Smooth muscle cell (in vitro differentiated cells): ENCODE measurements around the gene TPRN. TPM values are rescaled to one million over a fixed set of nuclear protein-coding genes. Genes with fewer than 3 reads are reported as not detected.

Source experiments
- DNase-seq: peaks from one replicate; lab custom pipeline; 2025; ENCODE audit not compliant: unreplicated experiment; lab: John Stamatoyannopoulos, UW
- H2AFZ ChIP-seq: fragments of 200-600 bp; sonication (generic); 2 replicates; pipeline ENCODE4 v1.6.0; 2016; ENCODE audit warnings: antibody characterized with exemption, low read depth, mild to moderate bottlenecking
- H3F3A ChIP-seq: fragments of 200-600 bp; sonication (generic); 2 replicates; pipeline ENCODE4 v1.6.0; 2017; ENCODE audit warnings: antibody characterized with exemption, low read depth
- H3K27ac ChIP-seq: fragments of 200-600 bp; sonication (generic); 2 replicates; pipeline ENCODE4 v1.5.1; 2016; ENCODE audit warnings: low read depth, mild to moderate bottlenecking
- H3K27me3 ChIP-seq: fragments of 200-600 bp; sonication (generic); 2 replicates; pipeline ENCODE4 v1.6.1; 2016; ENCODE audit warnings: low read depth, mild to moderate bottlenecking
- H3K36me3 ChIP-seq: fragments of 200-600 bp; sonication (generic); 2 replicates; pipeline ENCODE4 v1.5.1; 2016; ENCODE audit warnings: low read depth
- H3K4me1 ChIP-seq: fragments of 200-600 bp; sonication (generic); 2 replicates; pipeline ENCODE4 v1.5.1; 2016; ENCODE audit warnings: low read depth
- H3K4me2 ChIP-seq: fragments of 200-600 bp; sonication (generic); 2 replicates; pipeline ENCODE4 v1.6.0; 2016; ENCODE audit warnings: mild to moderate bottlenecking
- H3K4me3 ChIP-seq: fragments of 200-600 bp; sonication (generic); 2 replicates; pipeline ENCODE4 v1.5.1; 2016; ENCODE audit warnings: mild to moderate bottlenecking
- H3K79me2 ChIP-seq: fragments of 200-600 bp; sonication (generic); 2 replicates; pipeline ENCODE4 v1.6.0; 2016; ENCODE audit warnings: low read depth, mild to moderate bottlenecking
- H3K9ac ChIP-seq: fragments of 200-600 bp; sonication (generic); 2 replicates; pipeline ENCODE4 v1.6.0; 2016; ENCODE audit warnings: low read depth
- H3K9me3 ChIP-seq: fragments of 200-600 bp; sonication (generic); replicated peaks from 2 replicates; pipeline ENCODE4 v1.5.1; 2016; ENCODE audit warnings: low read depth
- H4K20me1 ChIP-seq: fragments of 200-600 bp; sonication (generic); 2 replicates; pipeline ENCODE4 v1.6.0; 2016; ENCODE audit warnings: low read depth
- CTCF ChIP-seq: fragments of 200-600 bp; sonication (generic); IDR thresholded peaks from 2 replicates; pipeline ENCODE4 v1.5.1; 2017; ENCODE audit warnings: borderline replicate concordance, mild to moderate bottlenecking, antibody characterized with exemption; ENCODE audit not compliant: insufficient read depth, poor library complexity, severe bottlenecking
- WGBS: methylation state at CpG from one replicate; pipeline ENCODE4 v1.1.7; 2016; ENCODE audit warnings: low lambda C conversion rate; 5-methylcytosine and 5-hydroxymethylcytosine counted together
- polyA plus RNA-seq: library from polyadenylated mRNA; unstranded; fragments of >200 nt; fragmentation: Nextera tagmentation; extraction: Ambion mirVana; gene quantifications from 2 replicates; pipeline ENCODE4 v1.2.1, GENCODE V29; 2016
- total RNA-seq: library from RNA; depleted of rRNA; stranded (reverse); fragments of >200 nt; gene quantifications from 2 replicates; pipeline ENCODE4 v1.2.3, GENCODE V29; 2014

TPRN gene
- total and polyA plus RNA-seq, 2 experiments from 2014 or later = 4.0 to 19.0 TPM

- H3K27me3 ChIP-seq = peaks cover 97% of the 10 kb centered on the region
- 84% methylated on average over 17 of the region's 17 CpGs for WGBS
- no peak overlapping the region for H3K9ac ChIP-seq
- no peak overlapping the region for H3K4me3 ChIP-seq
- DNase-seq = no peak
- no peak overlapping the region for H3K4me2 ChIP-seq
- H2AFZ ChIP-seq = no peak overlapping the region
- no peaks in the 10 kb centered on the region for H3K79me2 ChIP-seq
- H3K4me1 ChIP-seq = no peaks in the 10 kb centered on the region
- TF ChIP-seq CTCF = no peak
- H3K27ac ChIP-seq = no peak overlapping the region
- no peaks in the 10 kb centered on the region for H4K20me1 ChIP-seq
- no peaks in the 10 kb centered on the region for H3K36me3 ChIP-seq
- no peaks in the 10 kb centered on the region for H3F3A ChIP-seq
- H3K9me3 ChIP-seq = no peaks in the 10 kb centered on the region
Measured at GRCh38 chr9:137160054-137160425, 40.5 kb downstream of the TPRN start.

DNA sequence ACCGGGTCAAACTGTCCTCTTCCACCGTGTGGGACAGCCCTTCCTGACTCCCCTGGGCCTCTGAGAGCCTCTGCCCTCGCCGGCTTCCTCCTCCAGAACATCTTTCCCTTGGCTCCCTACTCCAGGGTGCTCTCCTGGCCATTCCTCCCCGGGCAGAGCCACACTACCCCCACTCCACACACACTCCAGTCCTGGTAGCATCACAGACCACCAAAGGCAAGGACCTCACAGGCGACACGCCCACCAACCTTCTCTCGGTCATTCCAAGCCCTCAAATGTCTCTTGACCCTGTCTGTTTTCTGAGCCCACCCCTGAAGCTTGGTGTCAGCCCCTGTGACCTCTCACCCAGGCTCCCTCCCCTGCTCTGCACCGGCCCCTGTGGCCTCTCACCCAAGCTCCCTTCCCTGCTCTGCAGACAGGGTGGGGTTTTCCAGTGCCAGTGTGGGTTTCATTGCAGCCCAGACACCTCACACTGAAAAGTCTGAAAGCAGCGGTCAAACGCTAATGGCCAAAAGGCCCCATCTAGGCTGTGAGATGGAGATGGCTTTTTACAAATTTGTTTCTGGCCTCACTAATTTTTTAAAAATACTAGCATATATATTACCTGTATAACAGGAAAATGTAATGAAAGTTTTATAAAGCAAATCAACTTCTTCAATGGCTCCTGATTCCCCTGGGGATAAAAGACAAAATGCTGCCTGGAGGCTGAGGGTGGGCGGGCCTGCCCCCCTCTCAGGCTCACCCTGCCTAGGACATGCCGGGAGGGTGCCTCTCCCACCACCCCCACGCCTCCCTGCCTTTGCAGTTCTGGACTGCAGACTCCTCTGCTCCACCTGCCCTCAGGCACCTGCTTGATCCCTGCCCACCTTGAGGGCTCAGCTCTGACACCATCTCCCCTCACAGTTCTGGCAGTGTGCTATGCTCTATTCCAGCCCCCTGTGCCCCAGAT, 41.2 kb downstream of the TPRN start:
- 65% methylated on average over 14 of the region's 14 CpGs for whole genome bisulfite sequencing
- H3K4me3 ChIP-seq = no peak overlapping the region
- no peaks in the 10 kb centered on the region for H3K79me2 ChIP-seq
- peaks cover 90% of the 10 kb centered on the region for H3K27me3 ChIP-seq
- H3K4me1 ChIP-seq = no peaks in the 10 kb centered on the region
- H2AFZ ChIP-seq = no peak overlapping the region
- H3K4me2 ChIP-seq = no peak overlapping the region
- H3K36me3 ChIP-seq = no peaks in the 10 kb centered on the region
- H4K20me1 ChIP-seq = no peaks in the 10 kb centered on the region
- no peaks in the 10 kb centered on the region for H3F3A ChIP-seq
- no peaks in the 10 kb centered on the region for H3K9me3 ChIP-seq
- H3K9ac ChIP-seq = no peak overlapping the region
- no peak for TF ChIP-seq CTCF
- DNase-seq = no peak
- no peak overlapping the region for H3K27ac ChIP-seq

- Histone ChIP-seq H3K79me2 (no peaks in the 10 kb centered on the region), H3K36me3 (no peaks in the 10 kb centered on the region), H3K4me1 (no peaks in the 10 kb centered on the region), H3K4me3 (no peak overlapping the region), H3K9ac (no peak overlapping the region), H4K20me1 (no peaks in the 10 kb centered on the region), H3F3A (no peaks in the 10 kb centered on the region), H3K4me2 (no peak overlapping the region), H2AFZ (no peak overlapping the region), H3K9me3 (no peaks in the 10 kb centered on the region), H3K27me3 (peaks cover 82% of the 10 kb centered on the region), H3K27ac (no peak overlapping the region)
- no peak for DNase-seq
- TF ChIP-seq CTCF = no peak
- 64% methylated on average over 3 of the region's 4 CpGs for WGBS
Measured at GRCh38 chr9:137158625-137159024, 41.9 kb downstream of the TPRN start.
